HG03342 (cell line): ENCODE measurements around the gene KIAA1217.

Experiments used
- ATAC-seq: cut with Tn5 transposase; IDR thresholded peaks from one replicate; pipeline ENCODE4 v1.9.1; 2021; ENCODE audit warnings: mild to moderate bottlenecking, moderate library complexity; ENCODE audit not compliant: unreplicated experiment

KIAA1217 gene

DNA sequence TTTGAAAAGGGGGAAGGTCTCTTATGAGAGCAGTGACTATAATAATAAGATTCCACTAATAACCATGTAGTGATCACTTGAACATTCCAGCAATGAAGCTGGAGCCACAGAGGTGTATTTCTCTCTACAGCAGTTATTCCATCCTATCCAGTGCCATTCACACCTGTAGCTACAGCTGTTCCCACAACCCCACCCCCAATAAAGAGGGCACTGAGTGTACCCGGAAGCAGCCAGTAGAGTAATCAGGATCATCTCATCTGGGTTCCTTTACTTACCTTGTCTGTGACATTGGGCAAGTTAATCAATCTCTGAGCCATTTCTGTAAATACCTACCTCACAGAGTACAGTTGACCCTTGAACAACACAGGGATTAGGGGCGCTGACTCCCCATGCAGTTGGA, 188.7 kb downstream of the KIAA1217 start:
- ATAC-seq = no peak

DNA sequence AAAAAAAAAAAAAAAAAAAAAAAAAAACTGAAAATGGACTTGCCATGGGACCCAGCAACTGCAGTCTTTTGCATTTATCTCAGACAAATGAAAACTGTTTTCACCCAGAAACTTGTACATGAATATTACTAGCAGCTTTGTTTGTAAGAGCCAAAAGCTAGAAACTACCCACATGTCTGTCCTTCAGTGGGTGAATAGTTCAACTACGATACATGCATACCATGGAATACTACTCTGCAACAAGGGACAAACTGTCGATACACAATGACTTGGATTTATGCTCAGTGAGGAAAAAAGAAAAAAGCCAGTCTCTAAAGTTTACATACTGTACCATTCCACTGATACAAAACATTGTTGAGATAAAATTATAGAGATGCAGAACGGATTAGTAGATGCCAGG, 195.6 kb downstream of the KIAA1217 start:
- no peak for ATAC-seq

DNA sequence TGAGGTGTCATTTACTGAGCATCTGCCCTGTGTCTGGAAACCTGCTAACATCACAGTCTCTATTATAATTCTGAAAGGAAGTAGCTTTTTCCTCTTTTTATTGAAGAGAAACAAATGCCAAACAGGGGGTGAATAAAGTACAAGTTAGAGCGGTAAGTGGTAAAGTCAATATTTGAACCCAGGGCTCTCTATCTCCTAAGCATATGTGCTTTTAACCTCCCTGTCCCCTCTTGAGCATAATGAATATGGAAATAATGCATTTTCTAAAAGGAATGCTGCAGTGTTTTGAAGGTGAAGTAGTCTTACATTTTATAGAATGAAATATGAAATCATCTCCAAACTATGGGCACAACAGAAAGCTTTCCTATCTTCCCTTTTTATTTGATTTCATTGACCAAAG, 196.7 kb downstream of the KIAA1217 start:
- no peak for ATAC-seq

DNA sequence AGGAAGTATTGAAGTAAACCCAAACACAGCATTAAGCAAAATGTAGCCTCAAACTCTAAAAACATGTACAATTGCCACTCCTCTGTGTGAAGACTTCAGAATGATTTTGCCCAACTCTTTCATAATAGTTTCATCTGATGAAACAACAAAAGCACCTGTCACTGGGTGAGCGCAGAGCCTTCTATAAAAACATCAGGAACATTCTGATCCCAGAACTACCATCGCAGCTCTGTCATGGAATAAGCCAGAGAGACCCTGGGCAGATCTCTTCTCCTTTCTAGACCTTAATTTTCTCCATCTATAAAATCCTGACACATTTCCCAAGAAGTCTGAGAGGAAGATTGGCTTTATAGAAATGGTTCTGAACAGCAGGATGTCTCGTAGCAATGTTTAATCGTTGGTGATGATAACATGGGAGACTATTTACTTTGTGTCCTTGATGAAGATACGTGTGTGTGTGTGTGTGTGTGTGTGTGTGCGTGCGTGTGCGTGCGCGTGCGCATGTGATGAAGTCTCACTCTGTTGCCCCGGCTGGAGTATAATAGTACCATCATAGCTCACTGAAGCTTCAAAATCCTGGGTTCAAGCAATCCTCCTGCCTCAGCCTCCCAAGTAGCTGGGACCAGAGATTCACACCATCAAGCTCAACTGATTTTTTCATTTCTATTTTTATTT, 198.0 kb downstream of the KIAA1217 start:
- ATAC-seq = no peak

DNA sequence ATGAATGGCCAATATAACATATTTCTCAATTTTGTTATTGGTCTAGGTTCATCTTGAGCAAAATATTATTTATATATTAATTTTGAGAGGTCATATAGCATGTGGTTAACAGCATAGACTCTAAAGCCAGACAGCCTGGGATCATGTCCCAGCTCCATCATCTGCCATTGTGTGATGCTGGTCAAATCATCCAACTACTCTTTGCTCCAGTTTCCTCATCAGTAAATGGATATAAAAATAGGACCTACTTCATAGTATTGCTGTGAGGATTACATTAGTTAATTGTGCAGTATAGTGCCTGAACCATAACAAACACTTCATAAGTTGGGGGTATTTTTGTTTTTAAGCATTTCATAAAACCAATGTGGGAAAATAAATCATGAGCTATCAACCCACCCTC, 199.0 kb downstream of the KIAA1217 start:
- ATAC-seq = no peak

DNA sequence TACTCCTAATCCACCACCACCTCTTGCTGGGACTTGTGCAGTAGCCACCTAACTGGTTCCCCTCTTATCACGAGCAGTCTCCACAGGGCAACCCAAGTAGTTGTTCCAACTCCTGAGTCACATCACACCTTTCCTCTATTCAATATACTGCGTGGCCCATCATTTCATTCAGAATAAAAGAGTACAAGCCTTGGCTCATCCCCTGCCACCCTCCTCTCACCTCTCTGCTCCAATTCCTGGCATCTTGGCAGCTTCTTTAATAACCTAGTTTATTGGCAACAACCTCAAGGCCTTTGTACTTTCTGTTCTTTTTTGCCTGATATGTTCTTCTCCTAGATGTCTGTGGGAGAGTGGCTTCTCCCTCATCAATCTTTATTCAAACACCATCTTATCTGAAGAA, 199.4 kb downstream of the KIAA1217 start:
- no peak for ATAC-seq

DNA sequence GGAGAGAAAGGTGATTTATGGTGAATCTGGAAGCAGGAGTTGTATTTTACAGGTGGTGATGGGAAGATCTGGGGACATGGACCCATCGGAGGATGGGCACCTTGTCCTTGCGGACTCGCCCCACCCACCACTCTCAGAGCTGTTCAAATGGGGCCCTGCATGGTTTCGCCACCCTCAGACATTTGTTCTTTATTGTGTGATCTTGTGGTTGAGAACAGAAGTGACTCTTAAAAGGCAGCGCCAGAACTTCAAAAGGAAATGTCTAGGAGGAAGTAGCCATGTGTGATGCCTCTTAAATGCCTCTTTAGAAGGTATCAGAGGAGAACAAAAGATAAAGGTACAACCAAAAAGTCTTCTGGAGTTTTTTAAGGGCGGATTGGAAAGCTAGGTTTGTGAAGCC, 205.7 kb downstream of the KIAA1217 start:
- no peak for ATAC-seq

DNA sequence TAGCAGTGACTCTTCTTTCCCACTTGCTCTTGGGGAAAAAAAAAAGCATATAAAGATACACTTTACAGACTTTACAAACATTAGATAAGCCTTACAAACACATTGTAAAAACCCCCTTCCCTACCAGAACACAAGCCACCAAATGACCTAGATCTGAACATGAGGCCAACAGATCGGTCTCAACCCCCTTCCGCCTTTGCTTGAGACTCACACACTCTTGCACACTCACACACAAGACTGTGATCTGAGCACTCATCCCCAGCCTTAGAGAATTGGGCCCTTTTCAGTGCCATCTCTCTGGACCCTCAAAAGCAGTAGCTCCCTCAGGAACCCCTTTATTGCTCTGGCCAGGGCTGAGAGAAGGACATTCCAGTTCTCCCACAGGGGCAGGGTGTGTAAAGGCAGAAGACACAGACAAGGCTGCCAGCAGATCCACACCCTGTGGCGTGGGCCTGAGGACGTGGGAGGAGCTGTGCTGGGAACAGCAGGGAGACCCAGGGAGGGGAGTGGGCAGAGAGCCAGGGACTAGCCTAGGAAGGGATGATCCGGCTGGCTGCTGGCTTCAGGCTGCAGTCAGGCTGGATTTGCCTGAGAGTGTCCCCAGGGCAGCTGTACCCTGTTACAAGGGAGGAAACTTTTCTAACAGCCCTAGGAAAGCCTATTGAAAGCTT, 206.7 kb downstream of the KIAA1217 start:
- ATAC-seq = no peak

DNA sequence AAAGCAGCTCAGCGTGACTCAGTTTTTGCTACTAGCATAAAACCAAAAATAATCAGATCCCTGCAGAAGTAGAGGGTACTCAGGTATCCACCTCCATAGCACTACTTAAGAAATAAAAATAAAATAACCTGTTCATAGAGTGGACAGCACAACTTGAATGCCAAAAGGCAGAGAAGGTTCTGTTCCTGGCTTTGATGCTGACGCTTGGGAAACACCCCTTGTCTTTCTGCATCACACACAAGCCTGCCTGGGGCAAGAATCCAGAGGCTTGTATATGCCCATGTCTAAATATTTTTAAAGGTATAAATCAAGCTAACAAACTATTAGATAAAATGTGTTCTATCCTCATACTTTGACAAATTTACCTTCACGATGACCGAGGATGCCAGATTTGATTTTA, 207.3 kb downstream of the KIAA1217 start:
- no peak for ATAC-seq

DNA sequence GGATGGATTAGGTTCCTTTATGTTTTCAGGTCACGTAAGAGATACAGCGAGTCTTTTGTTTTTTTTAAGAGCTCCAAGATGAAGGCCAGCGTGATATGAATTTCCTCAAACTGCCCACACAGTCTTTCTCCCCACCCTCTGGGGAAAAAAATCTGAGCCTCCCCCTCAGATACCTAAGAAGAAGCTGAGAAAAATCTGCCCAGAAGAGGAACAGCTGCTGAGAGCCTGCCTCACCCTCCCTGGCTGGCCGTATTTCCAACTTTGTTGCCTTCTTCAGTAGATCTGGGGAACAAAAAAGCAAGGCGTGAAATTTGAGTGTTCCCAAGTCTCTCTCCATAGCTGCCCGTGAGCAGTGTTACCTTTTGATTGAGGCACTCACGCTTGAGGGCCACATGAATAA, 208.1 kb downstream of the KIAA1217 start:
- ATAC-seq = no peak

DNA sequence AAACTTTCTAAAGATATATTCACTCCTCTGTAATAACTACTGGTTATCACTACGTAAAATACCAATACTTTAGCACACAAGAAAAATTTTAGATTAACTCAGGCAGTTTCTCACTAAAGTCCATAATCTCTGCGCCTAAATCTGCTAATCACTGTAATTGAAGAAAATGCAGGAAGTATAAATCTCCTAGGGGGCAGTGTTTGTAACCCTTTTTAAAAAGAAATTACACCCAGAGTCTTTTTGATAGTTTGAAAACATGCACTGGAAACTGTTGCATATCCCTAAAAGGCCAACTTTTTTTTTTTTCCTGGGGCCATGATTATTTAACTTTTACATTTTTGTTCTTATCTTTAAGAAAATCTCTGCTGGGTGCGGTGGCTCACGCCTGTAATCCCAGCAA, 209.6 kb downstream of the KIAA1217 start:
- ATAC-seq = no peak

DNA sequence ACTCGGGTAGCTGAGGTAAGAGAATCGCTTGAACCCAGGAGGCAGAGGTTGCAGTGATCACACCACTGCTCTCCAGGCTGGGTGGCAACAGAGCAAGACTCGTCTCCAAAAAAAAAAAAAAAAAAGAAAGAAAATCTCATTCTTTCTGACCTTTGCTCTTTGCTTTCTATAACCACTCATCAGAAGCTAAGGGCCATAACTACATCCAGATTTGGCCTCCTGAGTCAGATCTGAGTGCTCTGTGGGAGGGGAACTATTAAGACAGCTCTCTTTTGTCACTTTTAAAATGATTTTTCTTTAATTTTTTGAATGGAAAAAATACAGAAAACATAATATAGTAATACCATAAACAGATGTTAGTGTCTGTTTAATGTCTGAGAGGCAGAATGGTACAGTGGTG, 210.1 kb downstream of the KIAA1217 start:
- ATAC-seq = no peak

DNA sequence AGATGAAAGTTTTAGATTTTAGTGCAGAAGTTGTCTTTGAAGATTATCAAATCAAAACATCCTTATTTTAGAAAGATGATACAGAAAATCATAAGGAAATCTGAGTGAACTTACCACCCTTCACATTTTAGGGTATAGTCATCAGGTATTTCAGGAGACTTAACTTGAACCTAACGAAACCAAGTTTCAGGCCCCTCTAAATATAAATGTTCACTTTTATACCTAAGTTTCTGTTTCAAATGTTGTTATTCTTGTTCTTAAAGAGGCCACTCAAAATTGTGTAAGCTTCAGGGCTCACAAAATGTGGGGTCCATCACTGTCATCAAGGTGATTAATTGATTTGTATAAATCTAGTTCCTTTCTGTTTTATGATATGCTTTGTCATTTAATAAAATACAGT, 216.2 kb downstream of the KIAA1217 start:
- no peak for ATAC-seq

DNA sequence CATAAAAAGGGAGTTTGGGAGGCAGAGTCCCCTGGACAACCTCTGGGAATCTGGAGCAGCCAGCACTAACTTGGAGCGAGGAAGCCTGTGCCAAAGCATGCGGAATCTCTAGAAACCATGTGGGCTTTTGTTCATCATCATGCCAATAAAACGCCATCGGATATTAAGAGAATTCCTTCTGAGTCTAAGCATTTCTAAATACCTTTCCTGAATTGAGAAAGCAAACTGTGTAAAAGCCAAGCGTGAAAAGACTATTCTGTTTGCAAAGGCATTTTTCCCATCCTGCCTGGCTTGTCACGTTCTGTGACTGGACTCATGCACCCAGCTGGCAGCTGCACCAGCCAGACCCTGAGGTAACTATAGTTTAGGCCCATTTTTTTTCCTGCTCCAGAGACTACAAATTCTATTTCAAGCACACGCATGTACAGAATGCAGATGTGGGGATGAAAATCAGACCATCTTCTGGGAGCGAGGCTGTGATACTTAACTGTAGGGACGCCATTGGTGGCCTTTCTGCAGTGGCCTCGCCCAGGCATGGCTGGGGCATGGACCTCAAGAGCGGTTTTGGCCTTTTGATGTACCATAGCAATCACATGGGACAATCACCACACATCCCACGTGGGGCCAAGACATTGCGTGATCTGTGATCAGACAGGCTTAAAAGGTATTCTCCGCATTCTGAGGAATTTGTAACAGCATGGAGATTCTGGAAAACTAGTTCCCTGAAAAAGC, 218.9 kb downstream of the KIAA1217 start:
- no peak for ATAC-seq

DNA sequence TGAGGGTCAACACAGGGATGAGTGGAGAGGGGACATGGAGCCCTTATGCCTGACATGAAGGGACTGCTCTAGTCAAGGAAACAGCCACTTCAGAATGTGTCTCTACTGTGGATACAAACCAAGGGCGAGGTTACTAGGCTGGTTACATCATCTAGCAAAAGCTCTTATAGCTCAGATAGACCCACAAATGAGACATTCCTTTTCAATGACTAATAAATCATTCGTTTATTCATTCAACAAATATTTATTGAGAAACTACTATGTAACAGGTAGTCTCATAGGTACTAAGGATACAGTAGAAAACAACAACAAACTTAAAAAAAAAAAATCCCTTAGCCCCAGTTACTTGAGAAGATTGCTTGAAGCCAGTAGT, 219.5 kb downstream of the KIAA1217 start:
- ATAC-seq = no peak

DNA sequence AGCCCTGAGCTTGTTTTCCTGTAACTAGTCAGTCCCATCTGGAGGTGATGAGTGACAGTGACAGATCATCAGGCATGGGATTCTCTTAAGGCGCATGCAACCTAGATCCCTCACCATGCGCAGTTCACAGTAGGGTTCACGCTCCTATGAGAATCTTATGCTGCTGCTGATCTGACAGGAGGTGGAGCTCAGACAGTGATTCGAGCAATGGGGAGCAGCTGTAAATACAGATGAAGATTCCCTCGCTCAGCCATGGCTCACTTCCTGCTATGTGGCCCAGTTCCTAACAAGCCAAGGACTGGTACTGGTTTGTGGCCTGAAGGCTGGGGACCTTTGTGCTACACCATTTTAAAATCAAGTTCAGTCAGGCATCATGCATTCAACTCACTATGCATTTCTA, 221.7 kb downstream of the KIAA1217 start:
- ATAC-seq = no peak

DNA sequence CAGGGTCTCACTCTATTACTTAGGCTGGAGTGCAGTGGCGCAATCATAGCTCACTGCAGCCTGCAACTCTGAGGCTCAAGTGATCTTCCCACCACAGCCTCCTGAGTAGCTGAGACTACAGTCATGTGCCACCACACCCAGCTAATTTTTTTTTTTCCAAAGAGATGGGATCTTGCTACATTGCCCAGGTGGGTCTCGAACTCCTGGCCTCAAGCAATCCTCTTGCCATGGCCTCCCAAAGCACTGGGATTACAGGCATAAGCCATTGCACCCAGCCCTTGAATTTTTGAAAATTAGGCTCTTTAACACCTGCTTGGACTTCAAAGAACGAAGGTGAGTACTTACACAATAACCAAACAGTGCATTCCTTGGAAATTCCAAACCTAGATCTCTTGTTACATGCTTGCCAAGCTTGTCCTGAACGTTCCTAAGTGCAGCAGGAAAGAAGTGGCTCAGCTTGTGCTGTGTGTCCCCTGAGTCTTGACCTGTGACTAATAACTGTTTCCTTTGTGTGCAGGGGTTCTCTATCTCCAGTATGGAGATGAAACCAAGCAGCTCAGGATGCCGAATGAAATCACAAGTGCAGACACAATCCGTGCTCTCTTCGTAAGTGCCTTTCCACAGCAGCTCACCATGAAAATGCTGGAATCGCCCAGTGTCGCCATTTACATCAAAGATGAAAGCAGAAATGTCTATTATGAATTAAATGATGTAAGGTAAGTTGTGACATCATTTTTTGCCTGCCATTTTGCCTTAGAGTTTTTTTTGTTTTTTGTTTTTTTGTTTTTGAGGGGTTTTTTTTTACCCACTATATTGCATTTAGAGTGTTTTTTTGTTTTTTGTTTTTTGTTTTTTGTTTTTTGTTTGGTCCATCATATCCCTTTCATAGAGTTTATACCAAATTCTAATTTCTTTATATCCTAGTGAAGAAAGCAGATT, 223.8 kb downstream of the KIAA1217 start:
- no peak for ATAC-seq

DNA sequence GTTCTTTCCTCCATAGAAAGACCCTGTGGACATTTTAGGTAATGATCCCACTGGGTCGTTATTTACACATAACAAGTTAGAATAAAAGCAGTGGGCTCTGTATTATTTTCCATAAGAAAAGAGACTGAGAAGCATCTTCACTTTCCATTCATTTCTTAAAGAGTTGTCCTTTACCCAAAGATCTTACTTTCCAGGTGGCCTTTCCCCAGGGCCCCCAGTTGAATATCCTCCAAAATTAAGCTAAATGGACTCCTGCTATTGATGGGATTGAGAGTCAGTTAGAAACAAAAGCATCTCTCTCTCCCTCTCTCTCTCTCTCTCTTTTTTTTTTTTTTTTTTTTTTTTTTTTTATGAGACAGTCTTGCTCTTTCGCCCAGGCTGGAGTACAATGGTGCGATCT, 224.8 kb downstream of the KIAA1217 start:
- ATAC-seq = no peak

DNA sequence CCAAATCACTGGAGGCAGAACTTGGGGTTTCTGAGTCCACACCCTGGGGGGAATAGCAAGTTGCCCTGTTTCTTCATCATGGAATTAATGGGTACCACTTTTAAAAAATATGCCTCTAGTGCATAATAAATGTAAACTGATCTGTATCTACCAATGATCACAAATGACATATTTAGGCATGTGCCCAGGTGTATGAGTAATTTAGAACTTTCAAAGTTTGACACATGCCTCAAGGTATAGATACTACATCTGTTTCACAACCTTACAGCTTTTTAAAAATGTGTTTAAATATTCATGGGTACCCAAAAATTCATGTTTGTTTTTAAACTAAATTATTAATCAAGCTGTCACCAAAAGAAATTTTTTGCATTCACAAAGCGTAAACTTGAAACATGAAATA, 226.0 kb downstream of the KIAA1217 start:
- no peak for ATAC-seq

DNA sequence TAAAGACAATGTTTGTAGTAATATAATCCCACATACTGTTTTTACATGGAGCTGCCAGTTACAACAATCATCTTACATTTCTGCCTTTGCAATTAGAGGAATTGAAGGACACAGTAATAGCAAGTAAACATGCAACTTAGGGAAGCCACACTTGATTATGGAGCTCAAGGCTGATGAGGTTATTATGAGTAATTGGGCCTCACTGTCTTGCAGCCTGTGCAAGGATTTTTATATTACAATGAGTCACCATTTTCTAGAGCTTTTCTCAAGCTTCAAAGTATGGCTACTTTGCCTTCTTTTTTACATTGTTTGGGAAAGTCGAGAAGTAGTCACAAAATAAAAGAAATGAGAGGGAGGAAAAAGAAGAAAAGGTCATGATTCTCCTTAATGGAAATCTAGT, 226.4 kb downstream of the KIAA1217 start:
- no peak for ATAC-seq

DNA sequence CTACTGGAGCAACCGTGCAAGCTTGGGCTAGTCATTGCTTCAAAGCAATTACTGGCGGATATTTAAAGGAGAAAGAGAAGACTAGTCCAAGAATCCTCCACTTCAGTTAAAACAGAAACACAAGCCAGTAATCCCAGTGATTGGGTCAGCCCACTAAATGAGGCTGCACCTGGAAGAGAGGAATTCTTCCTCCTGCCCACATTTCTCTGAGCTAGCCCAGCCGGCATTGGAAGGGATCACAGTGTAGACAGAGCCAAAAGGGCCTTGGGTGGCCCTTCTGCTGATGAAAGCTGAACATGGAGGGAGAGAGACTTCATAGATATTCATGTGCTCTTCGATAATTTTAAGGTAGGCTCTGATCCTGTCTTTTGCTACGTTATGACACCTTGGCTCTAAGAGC, 228.4 kb downstream of the KIAA1217 start:
- ATAC-seq = no peak
